ENCODE results near the gene LIMS1.
A peak's percentile ranks its signal among the peaks of the same experiment; 100 is the strongest.
"Not testable (repeated sequence)": the region's sequence is repeated elsewhere in the genome, so short reads cannot be mapped to it uniquely, and the experiment has no call there.

LIMS1 gene

GRCh38 chr2:108533832-108534583, at the start of gene LIMS1:
LIMS1 (plus strand) TSS chr2:108534470; CDS start chr2:108534563, 93 bp downstream.
- DNase-seq (ENCODE audit: extremely low spot score, insufficient read length, low read depth): peak; percentile 90
- peak; percentile 70 for FAIRE-seq

- DNase-seq (ENCODE audit: extremely low spot score, insufficient read length, low read depth) (no peak), FAIRE-seq (no peak)
Measured at GRCh38 chr2:108485253-108485652, 49.0 kb upstream of the LIMS1 start.

GRCh38 chr2:108490506-108491122, 43.7 kb upstream of the LIMS1 start:
- DNase-seq (ENCODE audit: extremely low spot score, insufficient read length, low read depth): no peak

GRCh38 chr2:108491848-108492247, 42.4 kb upstream of the LIMS1 start:
- no peak for FAIRE-seq
- DNase-seq (ENCODE audit: extremely low spot score, insufficient read length, low read depth): no peak

More at GRCh38 chr2:108490506-108491122, 43.7 kb upstream of the LIMS1 start:
- FAIRE-seq: no peak

- no peak for FAIRE-seq
Measured at GRCh38 chr2:108492364-108492763, 41.9 kb upstream of the LIMS1 start.

GRCh38 chr2:108496167-108496566, 38.1 kb upstream of the LIMS1 start:
- not testable (repeated sequence) for FAIRE-seq; DNase-seq (ENCODE audit: extremely low spot score, insufficient read length, low read depth)

More at GRCh38 chr2:108492364-108492763, 41.9 kb upstream of the LIMS1 start:
- no peak for DNase-seq (ENCODE audit: extremely low spot score, insufficient read length, low read depth)

GRCh38 chr2:108507620-108508019, 26.6 kb upstream of the LIMS1 start:
- not testable (repeated sequence) for FAIRE-seq; DNase-seq (ENCODE audit: extremely low spot score, insufficient read length, low read depth)

GRCh38 chr2:108512431-108512830, 21.8 kb upstream of the LIMS1 start:
- DNase-seq (ENCODE audit: extremely low spot score, insufficient read length, low read depth); FAIRE-seq: not testable (repeated sequence)

GRCh38 chr2:108514478-108514877, 19.8 kb upstream of the LIMS1 start:
- FAIRE-seq; DNase-seq (ENCODE audit: extremely low spot score, insufficient read length, low read depth): not testable (repeated sequence)

- FAIRE-seq; DNase-seq (ENCODE audit: extremely low spot score, insufficient read length, low read depth): not testable (repeated sequence)
Measured at GRCh38 chr2:108524688-108525087, 9.6 kb upstream of the LIMS1 start.

GRCh38 chr2:108525258-108525657, 9.0 kb upstream of the LIMS1 start:
- DNase-seq (ENCODE audit: extremely low spot score, insufficient read length, low read depth); FAIRE-seq: not testable (repeated sequence)

GRCh38 chr2:108531674-108532055, 2.6 kb upstream of the LIMS1 start:
- FAIRE-seq (no peak), DNase-seq (ENCODE audit: extremely low spot score, insufficient read length, low read depth) (no peak)

- peak; percentile 11 for DNase-seq (ENCODE audit: extremely low spot score, insufficient read length, low read depth)
- FAIRE-seq: peak; percentile 59
Measured at GRCh38 chr2:108534584-108535356, 500 bp downstream of the LIMS1 start.

GRCh38 chr2:108535357-108535631, 1.0 kb downstream of the LIMS1 start:
- FAIRE-seq: no peak

GRCh38 chr2:108536133-108536780, 2.0 kb downstream of the LIMS1 start:
- FAIRE-seq (no peak), DNase-seq (ENCODE audit: extremely low spot score, insufficient read length, low read depth) (no peak)

More at GRCh38 chr2:108535357-108535631, 1.0 kb downstream of the LIMS1 start:
- no peak for DNase-seq (ENCODE audit: extremely low spot score, insufficient read length, low read depth)

- FAIRE-seq: no peak
- no peak for DNase-seq (ENCODE audit: extremely low spot score, insufficient read length, low read depth)
Measured at GRCh38 chr2:108536911-108537310, 2.6 kb downstream of the LIMS1 start.

- DNase-seq (ENCODE audit: extremely low spot score, insufficient read length, low read depth): no peak
- no peak for FAIRE-seq
Measured at GRCh38 chr2:108538000-108538625, 3.8 kb downstream of the LIMS1 start.

GRCh38 chr2:108541451-108541850, 7.2 kb downstream of the LIMS1 start:
- no peak for DNase-seq (ENCODE audit: extremely low spot score, insufficient read length, low read depth)
- no peak for FAIRE-seq

GRCh38 chr2:108542071-108542470, 7.8 kb downstream of the LIMS1 start:
- DNase-seq (ENCODE audit: extremely low spot score, insufficient read length, low read depth): no peak
- no peak for FAIRE-seq

- DNase-seq (ENCODE audit: extremely low spot score, insufficient read length, low read depth) (no peak), FAIRE-seq (no peak)
Measured at GRCh38 chr2:108547606-108548005, 13.3 kb downstream of the LIMS1 start.

Measured in GM18507 (cell line).